HG02571 (cell line): Measurements from ENCODE around the gene MRPS11.
"Not testable (repeated sequence)": the region's sequence is repeated elsewhere in the genome, so short reads cannot be mapped to it uniquely, and the experiment has no call there.

ENCODE experiments used
- ATAC-seq: cut with Tn5 transposase; IDR thresholded peaks from one replicate; pipeline ENCODE4 v1.9.1; 2021; ENCODE audit warnings: mild to moderate bottlenecking, moderate library complexity; ENCODE audit not compliant: unreplicated experiment

Gene MRPS11

DNA sequence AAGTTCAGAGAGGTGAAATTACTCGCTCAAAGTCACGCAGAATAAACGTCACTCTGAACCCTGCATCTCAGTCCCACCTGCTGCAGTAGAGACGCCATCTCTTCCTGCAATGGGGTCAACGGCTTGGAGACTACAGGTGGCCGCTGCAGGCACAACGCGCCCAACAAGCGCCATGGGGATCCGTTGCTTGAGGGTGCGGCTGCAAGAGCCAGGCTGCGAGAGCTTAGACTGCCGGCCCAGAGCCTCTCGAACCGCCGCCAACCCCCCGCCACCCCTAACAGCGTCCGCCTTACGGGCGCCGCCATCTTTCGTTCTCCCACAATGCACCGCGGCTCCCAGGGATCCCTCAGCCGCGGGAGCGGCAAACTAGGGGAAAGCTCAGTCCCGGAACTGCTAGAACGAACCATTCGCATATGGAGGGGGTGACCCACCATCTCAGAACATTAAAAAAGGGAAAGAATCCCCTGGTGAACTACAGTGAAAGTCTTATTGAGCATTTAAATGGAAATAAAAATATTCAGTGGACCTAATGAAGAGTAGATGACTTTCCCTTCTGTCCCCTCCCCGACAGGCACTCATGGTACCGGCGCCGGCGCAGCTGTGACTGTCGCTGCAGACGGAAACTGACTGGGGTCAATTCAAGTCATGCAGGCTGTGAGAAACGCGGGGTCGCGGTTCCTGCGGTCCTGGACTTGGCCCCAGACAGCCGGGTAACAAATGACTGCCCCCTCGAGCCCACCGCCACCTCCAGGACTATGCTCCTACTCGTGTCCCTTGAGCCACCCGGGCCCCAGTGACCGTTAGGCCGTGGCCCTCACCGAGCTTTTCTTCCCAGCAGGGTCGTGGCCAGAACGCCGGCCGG, at the start of gene MRPS11, which contains the start of gene MRPL46:
Gene MRPS11, plus strand, starts transcription at position 636 of the 862 bp plus-strand sequence. Its CDS starts 10 bp downstream, at position 646.
Gene MRPL46, minus strand, starts transcription at position 316 of the 862 bp plus-strand sequence. Its CDS starts 11 bp downstream, at position 305.
- ATAC-seq: peak; percentile 87

DNA sequence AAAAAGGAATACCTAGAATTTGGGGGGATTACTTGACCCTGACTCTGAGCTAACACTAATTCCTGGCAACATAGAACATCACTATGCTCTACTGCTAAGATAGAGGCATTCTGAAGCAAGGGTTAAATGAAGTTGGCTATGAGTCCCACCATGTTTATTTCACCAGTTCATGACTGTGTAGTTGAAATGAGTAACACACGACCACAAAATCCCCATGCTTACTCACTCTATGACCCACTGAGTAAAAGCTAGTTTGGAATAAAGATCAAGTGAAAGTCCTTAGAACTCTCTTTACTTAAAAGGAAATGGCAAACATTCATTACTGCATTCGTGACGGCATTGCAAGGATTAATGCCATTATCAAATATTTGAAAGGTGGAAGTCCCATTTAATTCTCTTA, 47.7 kb upstream of the MRPS11 start:
- no peak for ATAC-seq

DNA sequence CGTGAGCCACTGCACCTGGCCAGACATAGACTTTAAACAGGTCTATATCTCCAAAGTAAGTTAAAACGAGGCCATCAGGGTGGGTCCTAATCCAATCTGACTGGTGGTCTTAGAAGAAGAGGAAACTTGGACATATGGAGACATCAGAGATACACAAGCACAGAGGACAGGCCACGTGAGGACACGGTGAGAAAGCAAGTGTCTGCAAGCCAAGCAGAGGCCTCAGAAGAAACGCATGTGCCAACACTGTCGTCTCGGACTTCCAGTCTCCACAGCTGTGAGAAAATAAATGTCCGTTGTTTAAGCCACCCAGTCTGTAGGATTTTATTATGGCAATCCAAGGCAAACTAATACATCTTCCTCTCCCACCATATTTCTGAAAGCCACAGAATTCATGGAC, 44.2 kb upstream of the MRPS11 start:
- ATAC-seq: no peak

DNA sequence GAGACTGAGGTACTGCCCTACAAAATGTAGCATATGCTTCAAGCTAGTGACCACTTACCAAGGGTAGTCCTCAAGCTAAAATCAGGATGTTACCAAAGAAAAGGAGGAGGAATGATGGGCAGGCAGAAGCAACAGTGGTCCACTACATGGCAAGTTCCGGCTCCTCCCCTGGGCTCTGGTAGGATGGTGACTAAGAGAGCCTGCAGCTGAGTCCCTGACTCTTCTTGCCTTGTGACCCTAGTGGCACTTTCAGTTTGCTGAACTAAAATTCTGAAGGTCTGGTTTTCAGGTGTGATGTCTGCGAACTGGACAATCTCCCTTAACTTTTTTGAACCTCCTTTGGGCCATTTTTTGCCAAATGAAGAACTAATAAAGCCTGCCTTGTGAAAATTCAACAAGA, 41.2 kb upstream of the MRPS11 start:
- ATAC-seq: no peak

DNA sequence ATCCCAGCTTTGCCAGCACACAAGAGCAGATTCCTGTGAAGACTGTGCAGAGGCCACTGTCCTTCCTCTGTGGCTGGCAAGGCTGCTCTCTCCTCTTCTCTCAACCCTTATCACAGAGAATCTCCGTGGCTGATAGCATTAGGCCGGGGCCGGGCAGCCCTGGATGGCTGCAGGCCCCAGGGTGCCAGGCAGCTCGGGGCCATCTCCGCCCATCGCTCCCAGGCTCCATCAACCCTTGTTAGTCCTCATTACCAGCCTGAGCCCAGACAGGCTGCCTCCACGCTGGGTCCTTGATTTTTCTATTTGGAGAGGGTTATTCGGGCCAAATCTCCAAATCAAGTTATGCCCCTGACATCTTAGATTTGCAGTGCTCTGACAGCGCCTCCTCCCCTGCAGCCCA, 39.5 kb upstream of the MRPS11 start:
- no peak for ATAC-seq

DNA sequence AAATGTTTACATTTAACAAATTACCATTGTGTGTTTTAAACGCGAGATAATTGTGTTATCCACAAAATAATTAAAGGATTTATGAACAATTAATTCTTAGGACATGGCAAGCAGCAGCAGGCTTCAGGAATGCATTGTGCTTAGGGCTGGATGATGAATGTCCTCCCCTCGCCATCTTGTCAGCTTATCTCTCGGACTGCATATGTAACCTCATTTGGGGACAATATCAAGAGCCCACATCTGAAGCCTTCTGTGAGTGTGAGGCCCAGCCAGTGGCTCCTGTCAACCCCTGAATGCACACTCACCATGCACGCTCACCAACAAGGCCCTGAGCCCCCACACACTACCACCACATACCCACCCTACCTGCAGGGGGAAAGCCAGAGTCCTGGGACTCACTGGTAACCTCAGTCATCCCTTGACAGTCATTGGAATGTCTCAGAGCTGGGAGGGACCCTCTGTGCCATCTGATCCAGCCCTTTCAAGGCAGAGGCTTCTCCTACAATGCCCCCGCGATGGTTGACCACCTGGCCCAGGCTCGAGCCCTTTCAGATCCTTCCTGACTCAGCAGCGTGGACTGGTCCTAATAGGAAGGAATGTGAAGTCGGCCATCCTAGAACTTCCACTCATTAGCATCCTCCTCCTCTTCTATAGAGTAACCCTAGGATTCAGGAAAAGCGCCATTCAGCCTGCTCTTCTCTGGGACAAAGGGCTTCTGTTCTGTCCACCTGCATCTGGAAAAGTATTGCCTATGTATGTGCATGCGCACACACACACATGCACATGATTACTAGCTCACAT, 38.5 kb upstream of the MRPS11 start:
- ATAC-seq: no peak

DNA sequence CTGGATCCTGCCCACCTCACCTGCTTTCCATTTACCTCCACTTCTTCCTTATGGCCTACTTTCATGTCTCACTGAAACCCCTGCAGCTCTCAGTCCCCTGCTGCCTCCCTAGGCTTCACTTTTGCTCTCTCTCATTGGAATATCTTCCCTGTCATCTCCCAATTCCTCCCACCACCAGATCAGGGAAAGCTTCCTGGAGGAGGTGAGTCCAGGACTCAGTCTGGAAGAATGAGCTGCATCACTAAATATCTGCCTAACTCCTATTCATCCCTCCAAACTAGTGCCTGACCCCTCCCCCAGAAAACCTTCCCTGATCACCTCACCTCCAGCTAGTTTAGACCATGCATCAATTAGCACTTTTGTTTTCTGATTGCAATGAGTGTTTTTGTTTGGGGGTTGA, 37.5 kb upstream of the MRPS11 start:
- ATAC-seq: no peak

DNA sequence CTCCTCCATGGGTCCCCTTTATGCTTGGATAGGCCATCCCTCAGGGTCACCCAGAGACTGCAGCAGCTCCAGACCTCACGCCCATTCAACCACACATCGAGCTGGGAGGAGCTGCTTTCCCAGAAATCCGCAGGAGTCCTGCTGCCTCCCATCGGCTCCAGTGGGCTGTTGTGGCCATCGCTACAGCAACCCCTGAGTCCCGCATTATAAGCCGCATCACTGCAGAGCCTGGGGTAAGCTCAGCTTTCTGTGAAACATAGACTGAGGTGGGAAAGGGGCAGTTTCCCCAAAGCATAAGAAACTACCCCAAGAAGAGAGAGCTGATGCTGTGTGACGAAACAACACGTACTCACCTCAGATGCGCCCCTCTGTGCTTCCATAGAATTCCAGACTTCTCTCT, 36.1 kb upstream of the MRPS11 start:
- ATAC-seq: no peak

DNA sequence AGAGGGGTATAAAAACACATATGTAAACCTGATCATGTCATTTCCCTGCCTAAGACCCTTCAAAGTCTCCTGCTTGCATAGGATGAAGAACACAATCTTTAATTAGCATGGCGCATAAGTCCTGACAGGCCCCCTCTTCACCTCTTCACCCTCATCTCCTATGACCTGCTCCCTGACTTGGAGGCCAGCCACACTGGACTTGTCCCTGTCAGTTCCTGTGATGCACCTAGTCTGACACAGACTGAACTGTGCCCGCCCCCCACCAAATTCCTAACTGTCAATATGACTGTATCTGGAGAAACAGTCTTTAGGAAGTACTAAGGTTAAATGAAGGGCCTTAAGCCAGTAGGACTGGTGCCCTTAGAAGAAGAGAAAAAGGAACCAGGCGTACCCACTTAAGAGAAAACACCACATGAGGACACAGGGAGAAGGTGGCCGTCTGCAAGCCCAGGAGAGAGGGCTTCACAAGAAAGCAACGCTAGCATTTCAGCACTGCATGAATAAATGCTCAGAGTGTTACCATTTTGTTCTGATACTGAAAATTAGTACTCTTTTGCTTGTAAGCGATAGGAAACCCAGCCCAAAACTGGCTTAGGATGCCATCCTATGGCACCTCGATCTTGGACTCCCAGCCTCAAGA, 34.3 kb upstream of the MRPS11 start:
- no peak for ATAC-seq

DNA sequence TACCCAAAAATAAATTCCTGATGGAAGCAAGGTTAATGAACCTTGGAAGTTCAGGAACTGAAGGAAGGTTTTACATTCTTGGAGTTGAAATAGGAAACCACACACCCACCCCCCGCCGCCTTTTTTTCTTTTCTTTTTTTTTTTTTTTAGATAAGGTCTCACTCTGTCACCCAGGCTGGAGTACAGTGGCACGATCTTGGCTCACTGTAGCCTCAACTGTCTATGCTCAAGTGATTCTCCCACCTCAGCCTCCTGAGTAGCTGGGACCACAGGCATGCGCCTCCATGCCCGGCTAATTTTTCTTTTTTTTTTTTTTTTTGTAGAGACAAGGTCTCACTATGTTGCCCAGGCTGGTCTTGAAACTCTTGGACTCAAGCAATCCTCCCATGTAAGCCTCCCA, 33.4 kb upstream of the MRPS11 start:
- ATAC-seq: not testable (repeated sequence)

DNA sequence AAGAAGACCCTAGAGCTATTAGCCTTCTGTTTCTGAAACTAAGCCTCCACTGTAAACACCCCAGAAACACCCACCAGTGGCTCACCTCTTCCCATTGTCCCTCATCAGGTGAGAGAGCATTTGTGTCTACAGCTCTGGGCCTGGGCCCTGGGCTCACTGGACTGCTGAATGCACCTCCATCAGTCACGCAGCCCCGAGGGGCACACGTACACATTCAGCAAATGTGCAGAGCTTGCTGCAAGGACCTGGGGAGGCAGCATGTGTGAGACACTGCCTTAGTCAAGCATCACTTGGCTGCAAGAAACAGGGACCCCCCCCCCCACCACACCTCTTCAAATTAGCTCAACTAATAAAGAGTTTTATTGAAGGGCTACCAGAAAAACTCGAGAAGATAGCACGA, 29.3 kb upstream of the MRPS11 start:
- ATAC-seq: no peak

DNA sequence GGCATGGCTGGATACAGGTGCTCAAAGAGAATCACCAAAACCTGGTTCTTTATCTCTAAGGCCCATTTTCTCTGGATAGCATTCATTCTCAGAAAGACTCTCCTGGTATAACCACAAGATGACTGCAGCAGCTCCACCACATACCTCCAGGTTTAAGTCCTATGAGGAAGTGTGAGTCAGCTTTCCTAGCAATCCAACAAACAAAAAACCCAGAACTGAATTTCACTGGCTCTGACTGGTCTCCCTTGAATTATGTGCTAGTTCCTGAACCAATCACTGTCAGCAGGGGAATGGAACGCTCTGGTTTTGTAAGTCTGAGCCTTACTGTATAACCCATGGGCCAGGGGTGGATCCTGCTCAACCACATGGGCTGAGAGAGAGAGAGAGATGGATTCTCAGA, 27.5 kb upstream of the MRPS11 start:
- no peak for ATAC-seq

DNA sequence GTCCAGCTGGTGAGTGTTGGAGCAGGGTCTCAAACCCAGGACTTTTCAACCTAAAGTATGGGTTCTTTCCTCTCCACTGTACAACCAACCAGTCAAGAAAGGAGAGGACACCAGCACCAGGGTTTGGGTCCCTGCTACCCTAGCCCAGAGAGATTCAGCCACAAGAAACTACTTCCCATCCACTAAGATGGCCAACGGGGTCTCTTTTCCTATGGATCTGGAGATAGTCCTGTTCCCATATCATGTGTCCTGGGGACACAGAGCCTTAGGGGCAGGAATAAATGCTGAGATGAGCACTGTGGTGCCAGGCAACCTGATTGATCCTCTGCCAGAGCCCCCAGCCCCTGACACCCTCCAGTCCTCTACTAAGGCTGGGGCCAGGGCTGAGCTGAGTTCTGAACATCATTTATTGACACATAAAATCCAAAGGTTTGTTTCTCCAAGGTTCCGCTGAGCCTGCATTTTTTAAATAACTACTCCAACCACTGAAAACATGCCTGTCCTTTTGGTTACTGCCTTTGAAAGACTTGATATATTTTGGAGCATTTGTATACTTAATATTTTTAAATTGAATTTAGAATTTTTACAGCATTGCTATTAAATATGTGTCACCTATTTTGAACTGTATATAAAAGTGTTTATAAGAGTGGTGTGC, 26.3 kb upstream of the MRPS11 start:
- ATAC-seq: no peak

DNA sequence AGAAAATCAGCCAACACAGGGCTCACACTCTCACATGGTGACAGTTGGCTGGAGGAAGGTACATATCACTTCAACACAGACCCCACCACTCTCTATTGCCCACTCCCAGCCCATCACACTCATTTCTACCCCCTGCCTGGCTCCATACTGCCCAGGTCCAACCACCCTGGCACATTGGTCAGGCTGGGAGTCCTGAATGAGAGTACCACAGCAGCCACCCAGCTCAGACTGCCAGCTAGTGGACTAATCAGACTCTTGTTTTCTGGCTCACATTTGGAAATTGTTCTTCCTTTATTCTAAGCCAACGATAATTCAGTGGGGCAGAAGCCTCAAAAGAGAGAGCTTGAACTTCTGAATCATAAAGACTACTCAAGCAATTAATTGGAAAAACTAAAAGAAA, 20.3 kb upstream of the MRPS11 start:
- ATAC-seq: no peak

DNA sequence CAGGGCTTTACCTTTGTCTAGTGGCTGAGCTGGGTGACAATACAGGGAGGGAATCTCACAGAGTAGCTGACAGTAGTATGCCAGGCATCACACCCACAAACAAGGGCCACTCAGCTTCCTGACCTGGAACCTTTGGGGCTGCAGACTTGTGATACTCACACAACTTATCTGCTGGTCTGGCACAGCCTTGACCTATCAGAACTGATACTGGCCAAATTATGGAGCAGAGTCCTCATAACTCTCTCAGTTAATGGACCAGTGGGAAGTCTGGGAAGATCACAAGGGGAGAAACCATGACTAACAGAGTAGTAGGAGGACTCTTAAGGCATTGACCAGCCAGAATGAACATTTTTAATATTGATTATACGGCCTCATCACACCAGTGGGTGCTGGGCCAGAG, 19.8 kb upstream of the MRPS11 start:
- no peak for ATAC-seq

DNA sequence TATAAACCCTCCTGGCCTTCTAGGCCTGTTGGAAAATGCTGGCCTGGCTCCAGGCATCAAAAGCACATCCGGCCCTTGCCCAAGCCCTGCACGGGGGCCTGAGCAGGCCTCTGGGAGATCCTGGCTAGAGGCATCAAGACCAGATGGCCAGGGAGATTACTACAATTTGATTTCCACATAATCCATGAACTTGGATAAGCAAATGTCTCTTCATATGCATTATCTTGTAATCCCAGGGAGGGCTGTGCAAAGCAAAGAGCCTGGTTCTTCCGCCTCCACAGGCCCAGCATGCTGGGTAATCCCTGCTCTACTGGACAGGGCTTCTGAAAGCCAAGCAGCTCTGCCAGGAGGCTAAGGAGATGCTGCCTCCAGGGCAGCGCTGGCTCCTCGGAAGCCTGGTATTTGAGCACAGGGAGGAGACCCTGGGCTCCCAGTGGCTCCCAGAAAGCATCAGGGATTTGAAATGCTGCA, 18.5 kb upstream of the MRPS11 start:
- no peak for ATAC-seq

DNA sequence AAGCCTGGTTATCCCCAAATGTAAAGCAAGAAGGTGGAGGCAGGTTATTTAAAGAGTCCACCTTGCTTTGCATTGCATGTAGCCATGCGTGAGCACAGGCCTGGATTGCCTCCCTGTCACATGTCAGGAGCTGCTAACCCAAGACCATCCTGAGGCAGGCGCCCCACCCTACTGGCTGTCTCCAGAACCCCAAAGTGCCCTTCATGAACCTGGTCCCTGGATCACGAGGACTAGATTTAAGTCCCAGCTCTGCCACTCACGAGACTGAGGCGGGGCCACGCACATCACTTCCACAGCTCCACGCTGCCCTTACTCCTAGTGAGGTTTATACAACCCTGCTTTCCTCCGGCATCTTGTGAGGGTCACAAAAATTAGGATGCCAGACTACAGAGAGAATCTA, 17.9 kb upstream of the MRPS11 start:
- no peak for ATAC-seq

DNA sequence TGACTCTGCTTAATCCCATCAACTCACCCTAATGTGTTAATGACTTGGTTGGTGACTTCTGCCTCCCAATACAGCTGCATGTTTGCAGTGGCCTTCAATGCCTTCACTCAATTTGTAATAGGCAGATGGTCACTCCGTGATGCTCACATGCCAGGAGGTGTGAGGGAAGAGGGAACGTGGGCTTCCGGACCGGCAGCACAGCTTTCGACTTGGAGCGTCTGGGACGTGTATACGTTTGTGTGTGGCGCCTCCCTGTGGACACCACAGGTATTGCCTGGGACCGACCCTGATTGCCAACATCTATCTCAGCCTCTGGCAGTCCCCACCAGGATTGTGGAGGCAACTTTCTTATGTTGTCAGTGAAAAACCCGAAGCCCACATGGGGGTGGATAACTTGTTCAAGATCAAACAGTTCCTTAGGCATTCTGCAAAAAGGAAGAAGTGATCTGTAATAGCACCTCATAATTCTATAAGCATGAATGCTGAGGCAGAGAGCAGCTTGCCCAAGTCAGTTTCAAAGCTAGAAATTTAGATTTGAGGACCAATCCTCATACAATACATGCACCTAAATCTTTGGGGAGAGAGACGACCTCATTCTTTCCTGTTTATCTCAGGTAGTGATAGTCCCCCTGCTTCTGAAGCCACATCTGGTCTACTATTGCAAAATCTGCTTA, 17.2 kb upstream of the MRPS11 start:
- no peak for ATAC-seq

DNA sequence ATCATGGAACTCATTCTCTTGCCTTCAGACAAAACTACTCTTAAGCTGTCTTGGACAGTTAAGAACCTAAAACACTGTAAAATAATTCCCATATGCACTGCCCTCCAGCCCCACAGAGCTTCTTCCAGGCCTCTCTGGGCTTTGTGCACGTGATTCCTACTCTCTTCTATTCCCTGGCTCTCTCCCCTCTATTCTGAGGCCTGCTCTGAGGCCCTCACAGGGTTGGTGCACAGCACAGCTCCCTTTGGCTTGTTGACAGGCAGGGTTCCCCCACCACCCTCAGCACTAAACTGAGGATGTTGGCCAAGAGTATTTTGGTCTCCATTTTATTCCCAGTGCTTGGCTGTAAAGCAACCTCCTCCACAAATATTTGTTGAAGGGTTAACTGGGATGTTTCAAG, 13.9 kb upstream of the MRPS11 start:
- ATAC-seq: no peak

DNA sequence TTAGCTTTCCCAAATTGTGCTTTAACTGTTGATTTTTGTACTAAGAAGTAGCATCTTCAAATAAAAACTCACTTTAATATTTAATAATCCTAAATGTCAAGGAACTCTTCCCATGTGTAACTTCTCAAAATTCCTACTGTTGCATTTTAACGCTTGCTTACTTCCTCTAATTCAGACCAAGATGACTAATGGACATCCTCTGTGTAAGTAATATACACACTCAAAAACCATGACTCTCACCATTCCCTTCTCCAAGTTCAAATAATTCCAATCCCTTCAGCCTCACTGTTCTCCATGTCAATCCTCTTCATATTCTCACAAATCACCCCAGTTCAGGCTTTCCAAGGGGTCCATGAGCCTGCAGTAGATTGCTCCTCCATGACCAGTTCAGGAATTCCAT, 13.3 kb upstream of the MRPS11 start:
- no peak for ATAC-seq
